Measurements from ENCODE around the gene YPEL4.

- TF ChIP-seq CTCF (IDR thresholded peaks at IDR 0.05; ENCODE audit: low read depth, low read length, poor library complexity, severe bottlenecking) (no peak), EZH2phosphoT487 (IDR thresholded peaks at IDR 0.05; ENCODE audit: borderline replicate concordance, low read length) (no peak)
Measured at GRCh38 chr11:57615308-57615707, 34.4 kb downstream of the YPEL4 start.
